Measurements from ENCODE around the gene MED26.

GRCh38 chr19:16637535-16637934, 9.5 kb upstream of the MED26 start:
- TF ChIP-seq EZH2phosphoT487 (IDR thresholded peaks at IDR 0.05; ENCODE audit: insufficient read depth, low read depth): no peak
- TF ChIP-seq EZH2 (IDR thresholded peaks at IDR 0.05; ENCODE audit: insufficient read depth, poor library complexity, severe bottlenecking): no peak

Data from GM23248 (cell line).